LHCN-M2 (cell line): ENCODE measurements around the gene ALDOC. TPM values are rescaled to one million over a fixed set of nuclear protein-coding genes. Genes with fewer than 3 reads are reported as not detected.
"Not testable (repeated sequence)": the region's sequence is repeated elsewhere in the genome, so short reads cannot be mapped to it uniquely, and the experiment has no call there.

Experiments used
- DNase-seq: peaks from one replicate; pipeline ENCODE4 v3.0.0-alpha.2; 2012; ENCODE audit warnings: low read depth
- total RNA-seq: library from RNA; depleted of rRNA; stranded (reverse); fragments of >200 nt; gene quantifications from 2 replicates; pipeline ENCODE4 v1.2.3, GENCODE V29; 2014

Gene ALDOC
- total RNA-seq, 1 experiment from 2014 or later = 38.5 TPM

DNA sequence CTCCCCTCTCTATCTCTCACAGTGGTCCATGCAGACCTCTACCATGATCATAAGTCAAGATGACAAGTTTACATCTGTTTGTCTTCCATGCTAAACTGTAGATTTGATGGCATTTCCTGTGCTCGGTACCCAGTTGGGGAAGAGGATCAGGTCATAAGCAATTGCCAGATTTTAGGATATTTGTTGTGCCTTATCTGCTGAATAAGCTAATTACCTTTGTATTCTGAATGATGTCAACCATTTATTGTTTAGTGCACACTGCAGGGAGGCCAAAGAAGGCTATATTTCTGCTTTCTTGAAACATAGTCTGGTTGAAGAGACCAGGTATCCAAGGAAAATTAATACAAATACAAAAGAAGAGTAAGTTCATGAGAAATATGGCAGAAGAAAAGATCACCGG is 5.8 kb upstream of the ALDOC start:
- no peak for DNase-seq

DNA sequence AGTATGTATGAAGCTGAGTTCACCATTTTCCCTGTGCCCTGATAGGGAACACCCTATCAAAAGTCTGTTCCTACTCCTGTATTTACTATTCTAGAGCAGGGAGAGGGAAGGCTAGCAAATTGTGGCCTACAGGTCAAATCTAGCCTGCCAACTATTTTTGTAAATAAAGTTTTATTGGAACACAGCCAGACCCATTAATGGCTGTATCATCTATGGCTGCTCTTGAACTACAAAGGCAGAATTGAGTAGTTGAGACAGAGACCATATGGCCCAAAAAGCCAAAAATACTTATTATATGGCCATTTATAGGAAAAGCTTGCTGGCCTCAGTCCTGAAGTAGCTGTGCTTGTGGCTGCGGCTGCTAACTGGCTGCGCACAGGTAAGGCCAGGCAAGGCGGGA is 4.3 kb upstream of the ALDOC start:
- no peak for DNase-seq

DNA sequence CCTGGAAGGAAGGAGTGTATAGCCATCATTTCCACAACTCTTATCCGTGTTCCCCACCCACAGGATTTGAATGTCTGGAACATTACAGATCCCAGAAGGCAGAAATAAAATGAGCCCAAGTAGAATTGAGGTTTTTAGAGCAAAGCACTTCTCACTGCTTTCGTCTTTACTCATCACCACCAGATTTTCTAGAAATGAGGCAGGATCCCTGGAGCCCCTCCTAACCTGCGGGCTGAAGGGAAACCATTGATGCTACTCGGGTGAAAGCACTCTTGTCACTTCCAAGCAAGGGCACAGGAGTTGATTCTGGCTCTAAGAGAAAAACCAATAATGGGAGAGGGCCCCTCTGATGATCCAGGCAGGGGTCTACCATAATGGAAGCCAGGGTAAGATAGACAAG is 2.8 kb upstream of the ALDOC start:
- DNase-seq = no peak

DNA sequence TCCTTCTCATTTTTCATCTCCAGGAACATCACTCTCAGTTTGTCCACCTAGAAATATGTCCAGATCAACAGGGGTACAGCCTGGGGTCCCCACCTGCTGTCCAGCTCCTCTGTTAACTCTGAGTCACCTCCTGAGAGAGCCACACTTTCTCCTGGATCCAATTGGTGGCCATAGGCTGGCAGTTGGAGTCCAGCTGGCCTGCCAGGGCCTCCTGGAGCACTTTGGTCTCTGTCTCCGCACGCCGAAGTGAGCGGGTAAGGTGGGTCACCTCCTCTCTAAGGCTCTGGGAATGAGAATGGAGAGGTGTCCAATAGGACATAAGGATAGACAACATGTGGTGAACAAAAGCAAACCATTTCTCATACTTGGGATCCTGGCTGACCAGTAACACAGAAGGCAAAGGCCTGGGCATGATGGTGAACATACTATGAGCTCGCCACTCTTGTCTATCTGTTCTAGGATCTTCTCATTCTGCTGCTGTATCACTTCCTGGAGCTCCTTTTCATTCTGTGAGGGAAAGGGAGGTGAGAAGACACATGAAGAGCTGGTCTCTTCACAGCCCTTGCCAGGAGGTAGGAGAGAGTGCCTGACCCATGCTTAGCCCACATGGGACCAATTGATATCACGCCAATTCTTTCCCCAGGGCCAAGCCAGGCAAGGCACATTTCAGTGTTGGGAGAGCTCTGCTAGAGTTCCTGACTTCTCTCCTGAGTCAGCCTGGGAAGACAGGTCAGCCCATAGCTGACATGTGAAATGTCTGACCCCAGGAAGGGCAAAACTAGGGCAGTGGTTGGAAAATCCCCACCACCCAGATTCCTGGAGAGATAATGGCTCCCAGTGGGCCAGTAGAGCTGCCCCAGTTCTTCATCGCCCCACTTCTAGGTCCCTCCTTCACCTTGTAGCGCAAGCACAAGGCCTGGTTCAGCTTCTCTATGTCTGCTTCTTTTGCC is 1.8 kb upstream of the ALDOC start:
- no peak for DNase-seq

DNA sequence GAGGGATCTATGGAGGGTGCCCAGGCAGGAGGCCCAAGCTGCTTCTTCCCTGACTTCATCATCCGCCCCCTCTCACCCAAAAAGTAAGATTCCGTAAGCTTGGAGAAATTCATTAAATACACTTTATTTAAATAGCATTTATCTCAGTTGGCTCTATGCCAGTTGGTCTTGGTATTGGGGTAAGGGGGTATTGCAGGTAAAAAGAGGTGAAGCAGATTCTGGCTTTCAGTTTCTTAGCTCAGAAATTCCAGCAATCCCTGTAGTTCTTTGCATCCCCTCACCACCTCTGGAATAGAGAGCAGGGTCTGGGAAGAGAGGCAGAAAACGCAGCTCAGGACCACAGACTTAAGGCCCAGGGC is 750 bp upstream of the ALDOC start:
- DNase-seq = no peak

DNA sequence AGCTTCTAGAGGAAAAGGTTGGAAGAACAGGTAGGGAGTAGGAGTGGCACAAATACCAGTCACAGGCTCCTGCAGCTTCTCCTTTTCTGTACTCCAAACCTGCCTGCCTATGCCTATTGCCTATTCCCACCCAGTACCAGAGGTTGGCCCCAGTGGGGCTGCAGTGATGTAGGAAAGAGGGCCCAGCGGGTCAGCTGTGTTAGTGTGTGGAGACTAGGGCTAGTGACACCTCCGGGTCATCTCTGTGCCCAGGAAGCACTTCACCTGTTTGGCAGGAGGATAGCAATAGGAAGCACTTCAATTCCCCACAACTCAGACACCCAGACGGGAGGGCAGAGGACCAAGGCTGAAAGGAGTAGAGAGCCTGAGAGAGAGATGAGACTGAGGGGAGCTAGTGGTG is 679 bp downstream of the ALDOC start:
- DNase-seq = not testable (repeated sequence)

DNA sequence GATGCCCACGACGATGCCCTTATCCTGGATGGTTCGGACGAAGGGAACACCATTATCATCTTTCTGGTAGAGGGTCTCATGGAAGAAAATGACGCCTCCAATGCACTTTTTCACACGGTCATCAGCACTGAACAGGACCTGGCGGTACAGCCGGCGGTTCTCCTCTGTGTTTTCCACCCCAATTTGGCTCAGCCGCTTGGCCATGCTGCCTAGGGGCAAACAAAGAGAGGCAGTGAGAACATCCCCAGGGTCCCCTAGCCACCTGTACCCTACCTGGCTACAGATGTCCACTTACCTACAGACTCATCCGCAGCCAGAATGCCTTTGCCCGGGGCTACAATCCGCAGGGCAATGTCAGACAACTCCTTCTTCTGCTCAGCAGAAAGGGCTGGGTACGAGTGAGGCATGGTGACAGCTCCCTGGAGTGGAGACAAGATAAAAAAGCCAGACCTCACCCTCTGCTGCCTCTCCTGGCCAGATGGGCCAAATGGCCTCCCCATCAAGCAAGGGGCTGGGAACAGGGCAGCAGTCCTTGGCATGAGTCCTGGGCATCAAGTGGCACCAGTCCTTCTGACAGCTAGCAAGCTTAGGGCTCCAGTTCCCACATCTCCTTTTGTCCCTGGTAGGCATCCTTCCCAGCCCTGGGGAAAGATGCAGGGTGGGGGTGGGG is 1.4 kb downstream of the ALDOC start:
- no peak for DNase-seq

DNA sequence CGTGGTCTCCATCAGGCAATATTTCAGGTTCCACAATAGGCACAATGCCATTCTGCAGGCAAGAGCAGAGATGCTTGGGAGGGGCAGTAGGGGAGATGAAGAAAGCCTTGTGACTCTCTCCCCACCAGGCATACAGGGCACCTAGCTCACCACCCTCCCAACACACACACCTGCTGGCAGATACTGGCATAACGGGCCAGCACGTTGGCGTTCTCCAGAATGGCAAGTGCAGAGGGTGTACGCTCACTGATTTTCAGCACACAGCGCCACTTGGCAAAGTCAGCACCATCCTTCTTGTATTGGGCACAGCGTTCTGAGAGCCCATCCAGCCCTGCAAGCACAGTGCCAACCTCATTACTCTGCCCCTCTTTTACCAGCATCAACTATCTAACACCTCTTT is 2.2 kb downstream of the ALDOC start:
- DNase-seq = no peak

DNA sequence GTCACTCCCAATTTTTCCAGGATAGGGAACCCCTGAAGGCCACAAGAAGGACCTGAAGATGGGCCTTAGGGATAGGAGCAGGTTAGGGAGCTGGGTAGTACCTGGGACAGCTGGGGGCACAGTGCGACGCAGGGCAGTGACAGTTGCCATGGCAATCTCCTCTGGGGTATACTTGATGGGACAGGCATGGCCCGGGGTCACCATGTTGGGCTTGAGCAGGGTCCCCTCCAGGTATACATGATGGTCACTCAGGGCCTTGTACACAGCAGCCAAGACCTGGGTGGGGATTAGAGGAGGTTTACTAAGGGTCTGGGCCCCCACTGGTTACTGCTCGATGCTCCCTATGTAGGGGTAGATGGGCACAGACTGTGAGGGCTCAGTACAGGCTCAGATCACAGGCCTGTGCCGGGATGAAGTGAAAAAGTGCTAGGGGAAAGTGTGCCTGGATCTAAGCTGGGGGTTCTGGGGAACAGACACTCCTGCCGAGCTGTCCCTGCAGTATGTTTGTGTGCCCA is 2.7 kb downstream of the ALDOC start:
- DNase-seq = no peak

DNA sequence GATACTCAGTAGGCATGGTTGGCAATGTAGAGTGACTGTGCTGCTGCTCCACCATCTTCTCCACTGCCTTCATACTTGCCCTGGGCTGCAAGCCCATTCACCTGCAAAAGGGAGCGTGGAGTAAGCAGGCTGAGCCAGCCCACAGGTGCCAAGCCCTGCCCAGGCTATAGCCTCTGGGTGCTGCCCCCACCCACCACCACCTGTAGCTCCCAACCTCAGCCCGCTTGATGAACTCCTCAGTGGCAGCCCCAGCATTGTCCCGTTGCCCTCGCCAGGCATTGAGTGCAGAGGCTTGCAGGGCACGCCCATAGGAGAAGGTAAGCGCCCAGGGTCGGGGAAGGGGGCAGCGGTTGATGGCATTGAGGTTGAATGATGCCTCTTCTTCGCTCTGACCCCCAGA is 3.2 kb downstream of the ALDOC start:
- no peak for DNase-seq

DNA sequence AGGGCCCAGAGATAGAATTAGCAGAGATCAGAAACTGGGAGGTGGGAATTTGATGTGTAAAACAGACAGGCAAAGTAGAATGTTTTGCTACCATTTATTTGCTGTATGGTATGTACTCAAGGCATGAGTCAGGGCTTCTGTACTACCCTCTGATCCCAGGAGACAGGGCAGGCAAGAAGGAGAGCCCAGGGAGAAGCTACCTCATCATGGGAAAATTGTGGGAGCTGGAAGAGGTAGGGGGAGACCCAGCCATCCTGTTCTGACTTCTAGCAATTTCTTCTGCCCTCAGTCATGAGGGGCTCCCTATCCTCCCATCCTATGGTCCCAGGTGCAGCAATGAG is 3.7 kb downstream of the ALDOC start:
- DNase-seq = peak; percentile 24

DNA sequence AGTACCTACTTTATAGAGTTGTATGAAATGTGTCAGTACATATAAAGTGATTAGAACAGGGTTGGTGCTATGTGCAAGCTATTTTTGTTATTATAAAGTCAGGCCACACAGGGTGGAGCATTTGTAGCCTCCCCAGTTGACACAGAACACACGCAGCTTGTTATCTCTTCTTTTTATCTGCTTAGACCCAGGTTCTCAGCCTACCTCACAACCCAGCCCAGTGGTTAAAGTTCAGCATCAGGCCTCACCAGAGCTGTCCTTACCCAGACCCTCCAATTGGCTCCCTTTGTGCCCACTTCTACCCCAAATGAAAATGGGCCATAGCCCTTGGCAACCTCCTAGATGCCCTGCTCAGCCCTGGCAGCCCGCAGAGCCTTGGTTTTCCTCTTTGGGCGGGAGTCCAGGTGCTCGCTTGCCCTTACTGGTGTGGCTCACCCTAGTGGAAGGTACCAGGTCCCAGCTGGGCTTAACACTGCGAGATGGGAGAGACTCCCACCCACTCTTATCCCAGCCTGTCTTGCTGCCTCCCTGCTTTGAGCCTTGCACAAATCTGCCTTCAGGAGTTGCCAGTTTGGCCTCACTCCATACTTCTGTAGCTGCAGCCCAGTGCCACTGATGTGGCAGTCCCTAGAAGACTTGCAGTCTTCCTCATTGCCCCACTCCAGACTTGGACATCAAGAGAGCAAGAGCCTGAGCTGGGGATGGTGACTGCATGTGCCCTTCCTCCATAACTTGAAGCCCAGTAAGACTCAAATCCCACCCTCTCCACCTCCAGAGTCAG is 4.2 kb downstream of the ALDOC start:
- no peak for DNase-seq

DNA sequence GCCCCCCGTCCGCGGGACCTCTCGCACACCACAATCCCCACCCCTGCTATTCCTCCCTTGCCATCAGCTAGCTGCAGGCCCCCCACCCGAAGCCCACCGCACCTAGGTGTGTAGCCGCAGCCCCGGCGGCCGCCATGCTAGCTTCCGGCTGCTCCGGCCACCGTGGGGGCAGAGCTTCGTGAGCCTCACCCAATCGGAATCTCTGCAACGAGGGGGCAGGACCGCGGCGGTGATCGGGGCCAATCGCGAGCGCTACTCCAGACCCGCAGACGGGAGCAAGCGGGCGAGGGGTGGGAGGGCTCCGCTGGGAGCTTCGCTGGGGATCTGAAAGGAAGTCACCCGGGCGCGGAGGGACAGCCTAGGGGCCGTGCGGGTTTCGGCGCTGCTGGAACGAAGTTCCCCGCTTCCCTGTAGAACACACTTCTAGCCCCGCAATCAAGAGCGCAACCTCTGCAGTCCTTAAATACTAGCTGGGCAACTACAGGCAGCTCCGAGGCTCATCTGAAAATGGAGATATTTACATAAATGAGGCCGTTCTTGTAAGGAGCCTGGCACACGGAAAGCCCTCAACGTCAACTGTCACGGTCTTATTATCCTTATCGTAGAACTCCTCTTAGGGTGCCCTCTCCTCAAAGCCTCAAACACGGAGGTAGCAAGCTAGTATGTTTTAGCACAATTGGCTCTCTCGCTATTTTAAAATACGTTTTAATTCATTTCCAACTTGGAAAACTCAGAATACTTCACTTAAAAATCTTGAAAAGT is 5.2 kb downstream of the ALDOC start, which contains the start of gene PIGS:
TSS of gene PIGS (minus strand) at position 164 of the 762 bp plus-strand sequence. CDS start at position 136, 28 bp downstream.
- DNase-seq = peak; percentile 87

DNA sequence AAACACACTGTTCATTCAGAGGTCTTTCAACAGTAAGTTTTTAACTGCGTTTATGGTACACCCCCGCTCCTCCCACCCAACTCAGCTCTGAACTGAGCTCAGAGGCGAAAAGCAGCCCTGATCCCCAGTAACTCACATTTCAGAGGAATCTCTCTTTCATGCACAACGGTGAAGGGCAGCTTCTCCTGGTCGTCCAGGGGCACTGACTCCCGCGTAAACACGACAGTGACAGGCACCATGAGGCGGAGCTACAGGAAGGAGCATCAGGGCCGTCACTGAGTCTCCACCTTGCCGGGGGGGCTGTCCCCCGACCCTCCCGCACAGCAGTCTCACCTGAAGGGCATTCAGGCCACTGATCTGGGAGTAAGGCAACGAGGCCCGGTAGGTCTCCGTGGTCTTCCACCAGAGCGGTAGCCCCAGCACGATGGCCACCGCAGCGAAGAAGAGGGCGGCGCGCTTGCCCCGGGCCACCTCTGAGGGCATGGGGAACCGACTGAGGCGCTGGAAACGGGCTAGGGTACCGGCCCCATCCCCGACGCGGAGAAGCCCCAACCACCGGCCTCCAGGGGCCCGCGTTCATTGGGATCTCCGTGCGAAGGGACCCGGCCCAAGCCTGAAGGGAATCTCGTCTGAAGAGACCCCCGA is 5.9 kb downstream of the ALDOC start:
- no peak for DNase-seq

DNA sequence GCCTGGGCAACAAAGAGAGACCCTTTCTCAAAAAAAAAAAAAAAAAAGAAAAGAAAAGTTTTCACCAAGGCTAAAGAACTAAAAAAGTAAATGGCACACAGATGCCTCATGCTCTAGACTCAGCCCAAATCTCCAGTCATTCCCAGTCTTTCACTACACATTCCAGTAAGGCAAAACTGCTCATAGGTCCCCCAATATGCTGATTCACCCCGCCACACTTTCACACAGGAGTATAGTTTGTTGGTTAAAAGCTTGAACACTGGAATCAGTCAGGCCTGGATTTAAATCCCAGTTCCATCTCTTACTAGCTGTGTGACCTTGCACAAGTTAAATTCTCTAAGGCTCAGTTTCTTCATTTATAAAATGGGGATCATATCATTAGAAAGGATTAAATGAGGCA is 7.2 kb downstream of the ALDOC start:
- no peak for DNase-seq

DNA sequence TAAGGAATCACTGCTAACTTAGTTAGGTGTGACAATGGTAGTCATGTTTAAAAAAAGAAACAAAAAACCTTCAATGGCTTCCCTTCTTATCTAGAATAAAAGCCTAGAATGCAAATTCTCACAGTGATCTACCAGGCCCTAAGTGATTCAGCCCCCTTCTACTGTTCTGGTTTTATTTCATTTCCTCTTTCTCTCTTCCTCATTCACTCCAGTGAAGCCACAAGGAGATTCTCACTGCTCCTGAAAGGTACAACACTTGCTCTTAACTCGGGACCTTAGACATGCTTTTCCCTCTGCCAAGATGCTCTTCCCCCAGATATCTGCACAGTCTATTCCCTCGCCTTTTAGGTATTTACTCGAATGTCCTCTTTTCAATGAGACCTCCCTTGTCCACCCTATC is 9.1 kb downstream of the ALDOC start:
- DNase-seq = no peak

DNA sequence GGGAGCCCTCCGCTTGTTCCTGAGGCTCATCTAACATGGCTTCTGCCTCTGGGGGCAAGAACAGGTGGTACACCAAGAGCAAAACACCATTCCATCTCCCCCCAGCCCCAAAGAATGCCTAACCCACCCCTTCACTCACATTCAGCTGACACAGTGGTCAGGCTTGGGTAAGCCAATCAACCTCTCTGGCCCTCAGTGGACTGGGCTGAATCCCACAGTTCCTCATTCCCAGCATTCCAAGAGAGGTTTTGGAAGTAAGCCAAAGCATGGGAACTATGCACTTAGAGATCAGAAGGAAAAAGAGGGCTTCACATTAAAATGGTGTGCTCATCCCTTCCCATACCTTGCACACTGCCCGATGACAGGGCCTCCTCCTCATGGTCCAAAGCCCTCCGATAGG is 13.2 kb downstream of the ALDOC start:
- DNase-seq = peak; percentile 75

DNA sequence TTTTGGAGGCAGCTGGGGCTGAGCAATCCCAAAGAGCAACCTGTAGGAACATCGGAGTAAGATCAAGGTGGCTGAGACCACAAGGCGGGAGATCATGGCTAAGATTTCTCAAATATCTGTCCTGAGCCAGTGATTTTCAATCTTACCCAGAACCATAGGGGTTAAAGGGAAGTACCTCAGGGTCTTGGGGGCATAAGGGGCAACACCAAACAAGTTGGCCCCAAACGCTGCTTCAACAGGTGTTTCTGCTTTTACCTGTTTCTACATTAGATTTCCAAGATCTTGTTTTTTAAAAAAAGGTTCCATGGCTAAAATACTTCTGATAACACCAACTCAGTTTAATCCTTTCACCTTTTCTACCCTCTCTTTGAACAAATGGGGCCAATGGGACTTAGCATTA is 21.7 kb downstream of the ALDOC start:
- DNase-seq = no peak

DNA sequence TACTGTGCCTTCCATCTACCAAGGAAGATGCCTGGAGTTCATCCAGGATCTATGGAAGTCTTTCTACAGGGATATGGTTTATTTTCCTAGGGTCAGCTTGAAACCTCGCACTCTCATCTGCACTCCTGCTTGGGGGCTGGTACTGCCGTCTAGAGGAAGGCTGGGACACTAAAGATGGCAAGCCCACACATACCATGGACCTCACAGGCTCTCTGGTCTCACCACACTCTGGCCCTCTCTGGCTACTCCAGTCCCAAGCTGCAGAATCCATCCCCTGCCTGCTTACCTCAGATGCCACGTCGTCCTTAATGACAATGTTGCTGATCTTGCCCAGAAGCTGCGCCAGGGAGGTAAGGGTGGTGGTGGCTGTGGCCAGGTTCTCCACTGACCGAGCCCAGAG is 22.1 kb downstream of the ALDOC start:
- DNase-seq = no peak

DNA sequence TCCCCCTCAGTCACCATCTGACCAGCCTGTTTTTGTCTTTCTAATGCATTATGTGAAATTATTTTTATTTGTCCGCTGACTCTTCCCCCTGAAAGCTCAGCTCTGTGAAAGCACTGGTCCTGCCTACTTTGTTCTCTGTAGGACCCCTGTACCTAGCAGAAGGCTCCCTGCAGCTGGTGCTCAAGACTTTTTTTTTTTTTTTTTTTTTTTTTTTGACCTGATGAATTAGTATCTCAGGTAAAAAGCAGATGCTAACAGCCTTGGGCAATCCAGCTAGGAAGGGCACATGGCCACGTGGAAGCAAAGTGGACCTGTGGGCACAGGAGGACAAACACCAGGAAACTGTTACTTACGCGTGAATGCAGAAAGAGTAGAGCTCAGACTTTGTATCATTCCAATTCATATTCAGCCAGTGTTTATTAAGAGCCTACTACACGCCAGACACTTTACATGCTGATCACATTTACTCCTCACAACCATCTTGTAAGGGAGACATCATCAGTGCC is 23.6 kb downstream of the ALDOC start:
- no peak for DNase-seq
